ENCODE results near the gene OR6S1. TPM values are rescaled to one million over a fixed set of nuclear protein-coding genes. Genes with fewer than 3 reads are reported as not detected.
"Not testable (repeated sequence)": the region's sequence is repeated elsewhere in the genome, so short reads cannot be mapped to it uniquely, and the experiment has no call there.

The OR6S1 gene
- total RNA-seq, 1 donor from 2014 or later, result not detected

DNA sequence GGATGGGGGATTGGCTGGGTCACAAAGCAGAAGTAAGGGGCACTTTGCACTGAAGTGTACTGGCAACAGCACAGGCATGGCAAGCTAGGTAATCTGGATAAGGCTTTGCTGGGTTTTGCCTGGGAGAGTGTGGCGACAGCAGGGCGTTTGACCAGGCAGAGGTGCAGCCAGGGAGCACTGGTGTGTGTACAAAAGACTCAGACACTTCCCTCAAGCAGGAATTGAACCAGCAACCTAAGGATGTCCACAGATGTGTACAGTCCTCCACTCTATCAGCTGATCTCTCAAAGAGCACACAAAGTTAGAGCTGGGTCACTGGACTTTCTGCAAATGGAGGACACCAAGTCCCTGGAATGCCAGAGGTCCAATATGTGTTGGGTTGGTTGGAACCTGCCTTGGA, 27.5 kb upstream of the OR6S1 start:
- no peak for DNase-seq (ENCODE audit: low read depth in 2 of 2)

DNA sequence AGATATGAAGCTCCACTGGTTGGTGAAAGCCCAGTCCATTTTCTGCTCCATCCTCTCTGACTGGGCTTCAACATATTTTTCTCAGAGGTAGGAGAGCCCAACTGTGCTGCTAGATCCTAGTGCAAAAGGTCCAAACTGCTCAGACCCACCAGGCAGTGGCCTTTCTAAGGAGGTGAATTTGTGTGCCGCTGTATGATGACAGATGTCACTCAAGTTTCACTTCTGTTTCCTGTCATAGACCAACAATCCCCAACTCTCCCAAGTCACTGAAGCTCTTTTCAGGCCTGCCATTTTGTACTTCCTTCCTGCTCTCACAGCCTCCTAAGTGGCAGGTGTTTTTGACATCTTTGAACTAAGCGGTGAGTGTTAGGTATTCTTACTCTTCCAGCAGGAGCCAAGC, 26.5 kb upstream of the OR6S1 start:
- DNase-seq (ENCODE audit: low read depth in 2 of 2), result no peak

DNA sequence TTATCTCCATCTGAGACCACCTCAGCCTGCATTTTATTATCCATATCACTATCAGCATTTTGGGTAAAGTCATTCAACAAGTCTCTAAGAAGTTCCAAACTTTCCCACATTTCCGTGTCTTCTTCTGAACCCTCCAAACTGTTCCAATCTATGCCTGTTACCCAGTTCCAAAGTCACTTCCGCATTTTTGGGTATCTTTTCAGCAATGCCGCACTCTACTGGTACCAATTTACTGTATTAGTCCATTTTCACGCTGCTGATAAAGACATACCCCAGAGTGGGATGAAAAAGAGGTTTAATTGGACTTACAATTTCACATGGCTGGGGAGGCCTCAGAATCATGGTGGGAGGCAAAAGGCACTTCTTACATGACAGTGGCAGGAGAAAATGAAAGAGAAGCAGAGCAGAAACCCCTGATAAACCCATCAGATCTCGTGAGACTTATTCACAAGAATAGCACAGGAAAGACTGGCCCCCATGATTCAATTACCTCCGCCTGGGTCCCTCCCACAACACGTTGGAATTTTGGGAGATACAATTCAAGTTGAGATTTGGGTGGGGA, 25.0 kb upstream of the OR6S1 start:
- not testable (repeated sequence) for DNase-seq (ENCODE audit: low read depth in 2 of 2)

DNA sequence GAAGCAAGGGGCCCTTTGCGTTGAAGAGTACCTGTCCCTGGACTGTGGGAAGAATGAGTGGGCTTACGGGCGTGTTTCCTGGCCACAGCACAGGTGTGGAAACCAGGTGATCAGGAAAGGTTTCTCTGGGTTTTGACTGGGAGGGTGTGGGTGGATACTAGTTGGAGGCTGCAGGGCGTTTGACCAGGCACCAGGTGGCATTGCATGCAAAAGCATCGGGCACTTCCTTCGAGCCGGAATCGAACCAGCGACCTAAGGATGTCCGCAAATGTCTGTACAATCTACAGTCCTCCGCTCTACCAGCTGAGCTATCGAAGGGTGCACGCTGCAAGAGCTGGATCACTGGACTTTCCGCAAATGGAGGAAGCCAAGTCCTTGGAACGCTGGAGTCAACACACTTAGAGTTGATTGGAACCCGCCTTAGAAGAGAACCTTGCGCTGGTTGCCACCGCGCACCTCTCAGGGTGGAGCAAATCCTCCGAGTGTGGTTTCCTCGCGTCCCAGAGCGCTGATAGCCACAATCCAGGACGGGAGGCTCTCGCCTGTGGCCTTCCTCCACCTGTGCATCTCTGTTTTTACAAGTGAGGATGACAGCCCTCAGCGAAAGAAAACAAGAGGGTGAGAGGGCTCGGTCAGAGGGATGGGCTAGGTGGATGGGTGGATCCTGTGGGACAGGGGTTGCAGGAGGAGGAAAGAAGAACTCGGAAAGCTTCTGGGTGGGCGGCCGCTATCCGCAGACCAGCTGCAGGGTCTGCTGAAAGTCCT, 21.7 kb upstream of the OR6S1 start:
- peak; percentile 30 to 42 for DNase-seq (ENCODE audit: low read depth in 2 of 2)

DNA sequence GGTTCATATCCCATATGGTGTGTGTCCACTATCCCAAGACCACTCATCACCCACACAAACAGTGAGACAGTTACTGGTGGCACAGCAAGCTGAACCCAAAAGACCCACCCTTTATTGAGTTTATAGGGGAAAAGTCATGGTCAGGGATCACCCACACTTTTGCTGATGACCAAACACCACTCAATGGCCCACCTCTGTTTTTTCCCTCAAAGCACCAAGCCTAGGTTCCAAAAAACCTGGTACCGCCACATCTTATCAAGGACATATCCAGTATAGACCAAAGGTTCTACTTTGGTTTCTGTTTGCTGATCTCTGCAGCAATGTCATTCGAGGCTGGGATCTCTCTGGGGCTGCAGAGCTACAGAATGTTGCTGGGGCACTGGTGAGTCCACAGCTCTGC, 19.7 kb upstream of the OR6S1 start:
- DNase-seq (ENCODE audit: low read depth in 2 of 2), result no peak

DNA sequence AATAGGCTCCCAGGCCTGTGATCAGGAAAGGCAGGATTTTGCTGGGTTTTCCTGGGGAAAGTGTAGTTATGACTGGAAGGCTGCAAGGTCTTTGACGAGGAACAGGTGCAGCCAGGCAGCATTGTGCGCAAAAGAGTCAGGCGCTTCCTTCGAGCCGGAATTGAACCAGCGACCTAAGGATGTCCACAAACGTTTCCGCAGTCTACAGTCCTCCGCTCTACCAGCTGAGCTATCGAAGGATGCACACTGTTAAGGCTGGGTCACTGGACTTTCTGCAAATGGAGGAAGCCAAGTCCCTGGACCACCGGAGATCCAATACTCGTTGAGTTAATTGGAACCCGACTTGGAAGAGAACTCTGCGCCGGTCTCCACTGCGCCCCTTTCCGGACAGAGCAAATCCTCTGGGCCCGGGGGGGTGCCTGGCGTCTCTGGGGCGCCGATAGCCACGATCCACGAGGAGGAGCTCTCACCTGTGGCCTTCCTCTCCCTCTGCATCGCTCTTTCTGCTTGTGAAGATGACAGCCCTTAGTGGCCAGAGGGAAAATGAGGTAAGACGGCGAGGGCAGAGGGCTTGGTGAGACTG, 18.4 kb upstream of the OR6S1 start:
- no peak for DNase-seq (ENCODE audit: low read depth in 2 of 2)

DNA sequence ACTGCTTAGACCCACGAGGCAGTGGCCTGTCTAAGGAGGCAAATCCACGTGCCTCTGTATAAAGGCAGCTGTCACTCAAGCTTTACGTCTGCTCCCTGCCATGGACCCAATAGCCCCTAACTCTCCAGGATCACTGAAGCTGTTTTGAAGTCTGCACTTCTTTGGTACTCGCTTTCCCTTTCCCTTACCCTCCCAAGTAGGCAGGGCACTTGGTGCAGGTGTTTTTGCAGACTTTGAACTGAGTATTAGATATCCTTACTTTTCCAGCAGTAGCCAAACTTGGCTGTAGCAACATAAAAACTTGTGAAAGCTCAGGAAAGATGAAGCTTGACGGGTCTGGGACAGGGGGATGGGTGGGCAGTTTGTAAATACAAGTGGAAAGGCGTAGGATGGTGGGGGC, 17.8 kb upstream of the OR6S1 start:
- DNase-seq (ENCODE audit: low read depth in 2 of 2), result no peak

DNA sequence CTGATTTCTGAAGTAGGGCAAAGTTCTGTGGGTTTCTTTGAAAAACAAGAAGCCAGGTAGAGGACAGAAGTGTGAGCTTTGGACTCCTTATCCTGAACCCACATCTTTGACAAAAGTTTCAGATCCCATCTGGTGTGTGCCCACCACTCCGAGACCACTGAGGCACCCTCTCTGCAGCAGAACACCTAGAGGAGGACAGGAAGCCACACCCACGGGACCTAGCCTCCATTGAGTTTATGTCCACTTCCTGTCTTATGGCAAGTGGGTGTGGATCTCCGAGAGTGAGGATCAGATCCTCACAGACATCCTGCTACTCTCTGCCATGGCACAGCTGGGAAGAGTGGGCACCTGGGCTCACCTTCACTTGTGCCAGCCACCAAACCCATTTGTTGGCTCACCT, 16.8 kb upstream of the OR6S1 start:
- no peak for DNase-seq (ENCODE audit: low read depth in 2 of 2)

DNA sequence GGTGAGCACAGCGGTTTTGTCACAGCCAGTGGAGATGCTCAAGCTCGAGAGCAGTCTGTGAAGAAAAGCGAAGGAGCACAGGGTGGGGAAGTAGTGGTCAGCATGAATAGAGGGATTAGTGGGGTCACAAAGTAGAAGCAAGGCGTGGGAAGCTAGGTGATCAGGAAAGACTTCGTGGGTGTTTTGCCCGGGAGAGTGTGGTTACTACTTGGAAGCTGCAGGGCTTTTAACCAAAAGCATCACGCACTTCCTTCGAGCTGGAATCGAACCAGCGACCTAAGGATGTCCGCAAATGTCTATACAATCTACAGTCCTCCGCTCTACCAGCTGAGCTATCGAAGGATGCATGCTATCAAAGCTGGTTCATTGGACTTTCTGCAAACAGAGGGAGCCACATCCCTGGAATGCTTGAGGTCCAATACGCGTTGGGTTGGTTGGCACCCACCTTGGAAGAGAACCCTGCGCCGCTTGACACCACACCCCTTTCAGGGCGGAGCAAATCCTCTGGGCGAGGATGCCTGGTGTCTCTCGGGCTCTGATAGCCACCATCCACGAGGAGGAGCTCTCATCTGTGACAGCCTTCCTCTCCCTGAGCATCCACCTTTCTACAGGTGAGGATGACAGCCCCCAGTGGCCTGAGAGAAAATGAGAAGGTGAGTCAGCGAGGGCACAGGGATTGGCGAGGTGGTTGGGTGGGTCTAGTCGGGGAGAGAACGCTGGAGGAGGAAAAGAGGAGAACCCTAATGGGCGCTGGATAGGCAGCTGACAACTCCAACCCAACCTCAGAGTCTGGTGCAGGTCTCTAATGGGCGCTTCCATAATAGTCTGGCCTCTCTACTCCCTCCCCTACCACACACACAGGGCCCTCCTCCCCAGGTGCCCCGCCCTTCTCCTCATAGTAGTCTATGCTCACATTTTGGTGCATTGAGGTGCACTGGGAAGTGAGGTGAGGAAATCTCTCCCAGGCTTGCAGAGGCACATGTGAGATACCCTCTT, 16.0 kb upstream of the OR6S1 start:
- no peak for DNase-seq (ENCODE audit: low read depth in 2 of 2)

DNA sequence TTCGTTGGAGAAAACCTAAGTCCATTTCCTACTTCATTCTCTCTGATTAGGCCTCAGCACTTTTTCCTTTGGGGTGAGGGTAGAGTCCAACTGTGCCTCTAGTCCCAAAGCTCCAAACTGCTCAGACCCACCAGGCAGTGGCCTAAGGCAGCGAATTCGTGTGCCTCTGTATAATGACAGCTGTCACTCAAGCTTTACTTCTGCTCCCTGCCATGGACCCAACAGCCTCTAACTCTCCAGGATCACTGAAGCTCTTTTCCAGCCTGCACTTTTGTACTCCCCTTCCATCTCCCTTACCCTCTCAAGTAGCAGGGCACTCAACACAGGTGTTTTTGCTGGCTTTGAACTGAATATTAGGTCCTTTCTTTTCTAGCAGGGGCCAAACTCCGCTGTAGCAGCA, 14.8 kb upstream of the OR6S1 start:
- DNase-seq (ENCODE audit: low read depth in 2 of 2), result no peak

DNA sequence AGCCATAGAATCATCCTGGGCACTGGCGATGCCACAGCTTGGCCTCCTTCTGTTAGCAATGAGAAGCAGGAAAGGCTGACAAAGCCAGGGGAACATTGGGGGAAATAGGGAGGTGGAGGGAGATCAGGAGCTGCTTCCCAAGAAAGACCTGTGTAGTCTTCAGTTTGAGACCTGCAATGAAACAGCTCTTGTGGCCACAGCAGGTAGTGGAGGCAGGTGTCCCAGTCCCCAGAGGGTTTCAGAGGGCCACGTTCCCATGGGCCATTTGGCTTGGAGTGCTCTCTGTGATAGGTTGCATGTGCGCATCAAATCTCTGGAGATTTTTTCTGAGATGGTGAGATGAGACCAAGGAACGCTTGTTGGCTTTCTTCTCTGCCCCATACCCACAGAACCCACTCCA, 14.4 kb upstream of the OR6S1 start:
- DNase-seq (ENCODE audit: low read depth in 2 of 2), result no peak

DNA sequence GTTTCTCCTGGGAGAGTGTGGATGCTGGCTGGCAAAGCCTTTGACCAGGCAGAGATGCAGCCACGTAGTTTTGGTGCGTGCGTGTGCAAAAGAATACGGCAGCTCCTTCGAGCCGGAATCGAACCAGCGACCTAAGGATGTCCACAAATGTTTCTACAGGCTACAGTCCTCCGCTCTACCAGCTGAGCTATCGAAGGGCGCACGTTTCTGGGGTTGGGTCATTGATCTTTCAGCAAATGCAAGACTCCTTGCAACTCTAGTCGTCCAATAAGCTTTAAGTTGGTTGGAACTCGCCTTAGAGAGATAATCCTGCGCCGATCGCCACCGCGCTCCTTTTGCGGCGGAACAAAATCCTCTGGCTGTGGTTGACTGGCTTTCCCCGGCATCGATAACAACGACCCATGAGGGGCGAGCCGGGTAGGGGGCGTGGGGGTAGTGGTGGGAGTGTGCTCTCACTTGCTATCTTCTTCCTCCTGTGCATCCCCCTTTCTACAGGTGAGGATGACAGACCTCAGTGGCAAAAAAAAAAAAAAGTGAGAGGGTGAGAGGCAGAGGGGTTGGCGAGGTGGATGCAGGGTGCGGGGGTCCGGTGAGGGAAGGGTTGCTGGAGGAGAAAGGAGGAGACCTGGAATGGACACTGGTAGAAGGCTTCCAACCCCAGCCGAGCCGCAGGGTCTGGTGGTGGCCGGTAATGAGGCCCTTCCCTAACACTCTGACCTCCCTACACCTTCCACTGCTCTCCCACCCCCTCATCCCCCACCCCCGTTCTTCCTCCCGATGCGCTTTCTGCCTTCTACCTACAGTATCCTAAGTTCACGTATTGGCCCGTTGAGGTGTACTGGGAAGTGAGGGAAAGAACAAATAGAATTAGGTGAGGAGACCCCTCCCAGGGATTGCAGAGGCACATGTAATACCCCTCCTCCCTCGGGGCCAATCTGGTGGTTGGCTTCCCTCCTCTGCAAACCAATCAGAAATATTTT, 11.8 kb upstream of the OR6S1 start:
- no peak for DNase-seq (ENCODE audit: low read depth in 2 of 2)

DNA sequence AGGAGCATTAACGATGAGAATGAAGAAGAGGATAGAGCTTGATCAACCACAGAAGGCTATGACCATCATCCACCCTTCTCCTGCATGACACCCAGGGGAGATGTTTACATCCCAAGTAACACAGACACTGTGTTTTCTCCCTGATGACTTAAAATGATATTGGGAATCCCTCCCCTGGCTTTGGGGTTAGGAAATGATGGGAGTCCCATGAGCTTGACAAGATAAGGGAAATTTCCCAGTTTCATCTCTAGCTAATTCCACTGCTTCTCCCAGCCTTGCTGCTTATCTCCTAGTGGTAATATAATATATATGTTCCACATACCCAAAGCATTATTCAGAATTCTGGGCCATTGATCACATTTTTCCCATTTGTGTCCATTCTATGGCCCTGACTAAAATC, 4.0 kb upstream of the OR6S1 start:
- DNase-seq (ENCODE audit: low read depth in 2 of 2), result no peak

DNA sequence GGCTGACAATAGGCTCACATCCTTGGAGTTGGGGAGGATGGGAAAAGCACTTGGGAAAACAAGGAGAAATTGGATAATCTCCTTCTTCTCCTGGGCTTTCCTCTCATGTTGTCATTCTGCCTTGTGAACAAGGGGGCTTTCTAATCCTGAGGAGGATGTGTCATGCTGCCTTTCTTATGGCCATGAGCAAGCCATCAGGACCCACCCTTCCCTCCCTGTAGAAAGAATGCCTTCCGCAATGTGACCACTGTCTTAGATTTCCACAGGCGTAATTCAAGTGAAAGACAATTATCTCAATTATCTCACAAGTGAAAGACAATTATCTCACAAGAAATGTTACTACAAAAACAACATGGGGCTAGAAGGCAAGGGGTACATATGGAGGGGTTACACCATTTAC, 3.0 kb upstream of the OR6S1 start:
- no peak for DNase-seq (ENCODE audit: low read depth in 2 of 2)

DNA sequence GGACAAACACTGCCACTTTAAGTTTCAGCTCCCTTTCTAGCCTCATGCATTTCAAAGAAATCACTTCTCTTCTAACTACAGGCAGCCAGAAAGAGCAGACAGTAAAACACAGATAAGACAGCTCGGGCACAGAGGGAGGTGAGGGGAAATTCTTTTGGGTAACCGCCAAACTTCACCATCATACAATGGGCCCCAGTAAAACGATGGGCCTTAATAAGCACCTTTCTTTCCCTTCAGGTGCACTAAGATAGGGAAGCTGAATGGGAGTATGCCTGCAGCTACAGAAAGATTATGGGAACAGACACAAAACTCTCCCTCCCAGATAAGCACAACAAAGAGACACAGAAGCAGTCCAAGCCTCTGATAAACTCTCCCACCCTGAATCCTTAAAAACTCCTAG, 1.3 kb upstream of the OR6S1 start:
- not testable (repeated sequence) for DNase-seq (ENCODE audit: low read depth in 2 of 2)

DNA sequence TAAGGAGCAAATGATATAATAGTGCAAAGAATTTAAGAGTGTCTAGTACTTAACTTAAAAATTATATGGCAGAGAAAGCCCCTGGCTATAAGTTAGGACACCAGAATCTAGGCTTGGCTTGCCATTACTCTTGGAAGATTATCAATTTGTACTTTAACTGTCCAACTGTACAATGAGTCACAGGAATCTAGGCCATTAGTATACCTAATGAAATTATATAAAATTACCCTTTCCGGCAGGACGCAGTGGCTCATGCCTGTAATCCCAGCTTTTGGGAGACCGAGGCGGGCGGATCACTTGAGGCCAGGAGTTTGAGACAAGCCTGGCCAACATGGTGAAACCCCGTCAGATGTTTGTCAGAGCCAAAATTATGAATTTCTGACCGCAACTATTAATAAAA, 691 bp upstream of the OR6S1 start:
- no peak for DNase-seq (ENCODE audit: low read depth in 2 of 2)

DNA sequence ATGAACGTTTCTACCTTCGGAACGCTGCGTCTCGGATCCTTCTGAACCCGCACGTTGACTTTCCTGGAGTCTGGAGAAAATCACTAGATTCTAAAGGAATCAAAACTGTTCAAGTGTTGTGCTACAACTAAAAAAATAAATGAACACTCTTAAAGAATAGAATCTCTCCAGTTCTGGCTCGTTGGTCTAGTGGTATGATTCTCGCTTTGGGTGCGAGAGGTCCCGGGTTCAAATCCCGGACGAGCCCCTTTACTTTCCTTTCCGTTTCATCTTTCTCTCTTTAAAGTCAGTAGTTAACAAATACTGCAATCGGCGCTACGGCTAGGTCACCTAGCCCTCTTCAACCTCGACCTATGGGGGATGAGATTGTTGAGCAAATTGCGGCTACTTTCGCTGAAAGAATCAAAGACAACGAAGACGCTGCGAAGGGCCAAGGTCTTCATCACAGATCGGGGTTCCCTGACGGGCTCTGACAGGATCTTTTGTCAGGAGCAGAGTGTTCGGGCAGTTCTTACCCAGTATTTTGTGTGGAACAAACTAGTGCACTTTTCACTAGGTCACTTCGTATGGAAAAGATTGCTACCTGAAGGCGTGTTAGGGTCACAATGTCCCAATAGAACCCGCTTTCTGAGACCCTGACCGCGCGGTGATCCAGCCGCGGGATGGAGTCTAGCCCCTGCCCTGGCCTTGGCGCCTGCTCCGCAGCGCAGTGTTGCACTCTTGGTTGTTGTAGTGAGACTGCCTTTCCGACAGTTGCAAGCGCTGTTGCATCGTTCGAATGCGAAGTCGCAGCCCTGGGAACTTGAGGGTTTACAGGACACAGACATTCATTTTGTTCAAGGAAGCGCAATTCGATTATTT, 8.4 kb downstream of the OR6S1 start:
- DNase-seq (ENCODE audit: low read depth in 2 of 2), result peak in 1 of 2 donors; percentile 45

DNA sequence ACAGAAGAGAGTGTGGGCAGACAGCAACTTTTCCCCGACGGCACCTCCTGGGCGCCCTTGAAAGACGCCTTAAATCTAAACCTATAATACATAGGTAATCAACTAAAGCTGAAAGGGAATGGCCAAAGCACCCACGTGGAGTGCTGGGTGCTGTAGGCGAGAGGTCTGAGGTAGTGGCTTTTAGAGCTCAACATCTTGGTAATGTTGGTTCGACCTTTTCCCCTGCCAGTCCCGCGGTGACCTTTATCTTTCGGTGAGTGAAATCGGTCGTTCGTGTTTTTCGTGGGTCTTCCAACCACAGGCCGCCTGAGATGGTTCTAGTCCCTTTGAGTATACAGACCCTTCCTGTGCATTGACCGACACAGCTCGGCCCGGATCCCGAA, 9.1 kb downstream of the OR6S1 start:
- DNase-seq (ENCODE audit: low read depth in 2 of 2), result no peak

DNA sequence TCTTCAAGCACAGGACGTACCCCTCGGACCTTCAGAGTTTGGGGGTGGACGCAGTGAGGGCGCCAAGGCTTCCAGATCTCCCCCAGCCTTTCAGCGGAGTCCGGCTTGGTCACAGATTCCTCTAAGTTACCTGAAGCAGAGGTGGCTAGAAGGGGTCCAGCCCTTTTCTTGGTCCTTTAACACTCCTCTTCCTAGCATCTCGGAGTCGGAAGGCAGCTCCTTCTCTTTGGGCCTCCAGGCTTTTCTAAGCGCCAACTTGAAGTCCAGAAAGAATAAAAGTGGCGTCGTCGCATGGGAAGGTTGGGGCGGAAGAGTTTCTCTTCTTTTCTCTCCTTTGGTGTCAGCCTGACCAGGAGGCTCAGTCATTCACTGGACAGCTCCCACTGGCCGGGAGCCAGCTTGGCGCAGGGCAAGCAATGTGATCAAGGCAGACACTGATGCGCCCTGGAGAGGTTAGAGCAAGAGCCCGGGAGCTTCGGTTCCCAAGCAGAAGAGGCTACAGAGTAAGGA, 9.6 kb downstream of the OR6S1 start:
- DNase-seq (ENCODE audit: low read depth in 2 of 2), result peak in 1 of 2 donors; percentile 57
